Stimulated activated CD8-positive, alpha-beta memory T cell treated with anti-CD3 and anti-CD28 coated beads, Interleukin-12 subunit alpha, Interleukin-12 subunit beta, amount 100 ng/mL, for 24 hours (primary cell): Measurements from ENCODE around the gene PRDX2.

Experiments used
- DNase-seq: peaks from one replicate; pipeline ENCODE4 v3.0.0-alpha.2; 2020; ENCODE audit errors: extremely low read depth

PRDX2 gene

DNA sequence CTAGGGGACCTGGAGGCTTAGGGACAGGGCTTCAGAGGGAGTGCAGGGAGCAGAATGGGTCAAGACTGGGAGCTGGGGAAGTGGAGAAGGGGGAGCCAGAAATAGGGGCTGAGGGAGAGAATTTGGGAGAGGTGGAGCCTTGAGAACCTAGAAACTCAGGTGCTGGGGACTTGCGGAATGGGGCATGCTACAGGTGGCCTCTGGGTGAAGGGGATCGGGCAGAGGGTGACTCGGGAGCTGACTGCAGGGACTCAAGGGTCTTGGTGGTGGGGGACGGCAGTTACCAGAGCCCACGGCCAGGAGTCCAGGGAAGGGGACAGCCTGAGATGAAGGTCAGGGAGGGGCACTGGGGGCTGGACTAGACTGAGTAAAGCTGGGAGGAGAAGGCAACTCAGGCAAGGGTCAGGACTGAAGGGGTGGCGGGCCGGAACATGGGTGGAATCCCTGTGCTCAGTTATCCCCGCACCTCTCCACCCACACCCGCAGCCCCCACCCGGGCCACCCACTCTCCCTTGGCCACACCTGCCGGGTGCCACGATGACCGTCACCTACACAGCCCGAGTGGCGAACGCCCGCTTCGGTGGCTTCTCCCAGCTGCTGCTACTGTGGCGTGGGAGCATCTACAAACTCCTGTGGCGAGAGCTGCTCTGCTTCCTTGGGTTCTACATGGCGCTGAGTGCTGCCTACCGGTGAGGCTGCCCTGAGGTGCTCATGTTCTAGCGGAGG, 49.4 kb downstream of the PRDX2 start:
- no peak for DNase-seq

DNA sequence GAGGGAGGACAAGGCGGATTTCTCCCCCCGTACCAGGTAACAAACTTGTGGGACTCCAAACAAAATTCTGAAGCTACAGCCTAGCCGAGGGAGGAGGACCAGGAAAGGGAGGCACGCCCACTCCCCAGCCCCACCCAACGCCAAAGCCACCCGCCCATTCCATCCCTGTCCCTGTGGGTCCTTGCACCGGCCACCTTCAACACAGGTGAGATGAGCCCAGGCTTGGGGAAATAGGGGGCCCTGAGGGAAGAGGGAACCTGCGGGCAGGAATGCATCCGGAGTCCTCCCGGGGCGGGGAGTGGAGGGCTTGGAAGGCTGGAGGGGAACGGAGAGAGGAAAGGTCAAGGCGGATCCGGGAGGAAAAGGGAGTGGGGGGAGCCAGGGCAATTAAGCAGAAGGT, 50.0 kb downstream of the PRDX2 start, which contains the start of gene BEST2:
Gene BEST2, plus strand, starts transcription at position 157 of the 400 bp plus-strand sequence. CDS start 802 bp downstream, outside the sequence.
- DNase-seq = no peak

GRCh38 chr19:12750851-12751250, 50.7 kb downstream of the PRDX2 start:
- no peak for DNase-seq

GRCh38 chr19:12749938-12750521, 51.6 kb downstream of the PRDX2 start:
- no peak for DNase-seq

- DNase-seq = no peak
Observed at GRCh38 chr19:12748489-12748888, 53.1 kb downstream of the PRDX2 start.
